Astrocyte (in vitro differentiated cells and primary cell): ENCODE data around the gene BROX. TPM values are rescaled to one million over a fixed set of nuclear protein-coding genes. Genes with fewer than 3 reads are reported as not detected.

ENCODE experiments used
- DNase-seq: peaks from one replicate; pipeline ENCODE4 v3.0.0-alpha.2; 2010; ENCODE audit warnings: low read depth
- FAIRE-seq: peaks from 2 replicates; lab custom pipeline; 2011; peaks lifted over from hg19 to GRCh38; lab: Jason Lieb, UNC
- H2AFZ ChIP-seq: 2 replicates; pipeline ENCODE4 v1.6.0; 2012; ENCODE audit warnings: low read depth, low read length, inconsistent platforms
- H3K27ac ChIP-seq: 2 replicates; pipeline ENCODE4 v1.5.1; 2011; ENCODE audit warnings: low read depth, low read length, inconsistent platforms
- H3K27me3 ChIP-seq: 2 replicates; pipeline ENCODE4 v1.6.0; 2011; ENCODE audit warnings: low read length, inconsistent platforms; ENCODE audit not compliant: insufficient read depth
- H3K36me3 ChIP-seq: 2 replicates; pipeline ENCODE4 v1.5.1; 2011; ENCODE audit warnings: low read length, inconsistent platforms; ENCODE audit not compliant: insufficient read depth
- H3K4me1 ChIP-seq: 2 replicates; pipeline ENCODE4 v1.5.1; 2011; ENCODE audit warnings: low read length, inconsistent platforms; ENCODE audit not compliant: insufficient read depth
- H3K4me2 ChIP-seq: 2 replicates; pipeline ENCODE4 v1.6.0; 2012; ENCODE audit warnings: low read length, inconsistent platforms
- H3K4me3 ChIP-seq: 2 replicates; pipeline ENCODE4 v1.5.1; 2011; ENCODE audit warnings: low read depth, mild to moderate bottlenecking, low read length, inconsistent platforms; ENCODE audit not compliant: insufficient read depth
- H3K79me2 ChIP-seq: 2 replicates; pipeline ENCODE4 v1.6.0; 2012; ENCODE audit warnings: mild to moderate bottlenecking, low read length, inconsistent platforms; ENCODE audit not compliant: insufficient read depth
- H3K9ac ChIP-seq: 2 replicates; pipeline ENCODE4 v1.6.0; 2012; ENCODE audit warnings: mild to moderate bottlenecking, low read length, inconsistent platforms
- H3K9me3 ChIP-seq: 2 replicates; pipeline ENCODE4 v1.5.1; 2012; ENCODE audit warnings: low read depth, mild to moderate bottlenecking, low read length, inconsistent platforms; ENCODE audit not compliant: insufficient read depth
- H4K20me1 ChIP-seq: 2 replicates; pipeline ENCODE4 v1.6.0; 2012; ENCODE audit warnings: low read length, inconsistent platforms; ENCODE audit not compliant: insufficient read depth
- H3K27ac Mint-ChIP-seq: one replicate; pipeline ENCODE4 v1.8.0; 2021; ENCODE audit warnings: mild to moderate bottlenecking, mixed read lengths; ENCODE audit not compliant: unreplicated experiment
- H3K27me3 Mint-ChIP-seq: one replicate; pipeline ENCODE4 v1.8.0; 2021; ENCODE audit warnings: low read depth, mixed read lengths; ENCODE audit not compliant: unreplicated experiment
- H3K36me3 Mint-ChIP-seq: one replicate; pipeline ENCODE4 v1.8.0; 2021; ENCODE audit warnings: low read depth, mixed read lengths; ENCODE audit not compliant: unreplicated experiment
- H3K4me1 Mint-ChIP-seq: one replicate; pipeline ENCODE4 v1.8.0; 2021; ENCODE audit warnings: low read depth, mixed read lengths; ENCODE audit not compliant: unreplicated experiment
- H3K4me3 Mint-ChIP-seq: one replicate; pipeline ENCODE4 v1.8.0; 2021; ENCODE audit warnings: mild to moderate bottlenecking, moderate library complexity, mixed read lengths; ENCODE audit not compliant: unreplicated experiment
- H3K9me3 Mint-ChIP-seq: one replicate; pipeline ENCODE4 v1.8.0; 2021; ENCODE audit warnings: mild to moderate bottlenecking, mixed read lengths; ENCODE audit not compliant: unreplicated experiment
- EZH2 ChIP-seq: IDR thresholded peaks from 2 replicates; pipeline ENCODE4 v1.6.1; 2012; ENCODE audit warnings: mild to moderate bottlenecking, low read length, inconsistent platforms; ENCODE audit not compliant: insufficient read depth
- total RNA-seq: library from RNA; stranded (reverse); gene quantifications from 2 replicates; pipeline ENCODE4 v1.2.1, GENCODE V29; 2021
- TF ChIP-seq, protein P1 (sequence below): IDR thresholded peaks from 2 replicates; pipeline ENCODE4 v1.5.1; 2011; ENCODE audit warnings: low read depth, mild to moderate bottlenecking, inconsistent platforms, low read length, moderate library complexity; ENCODE audit not compliant: insufficient read depth

Gene BROX
- total RNA-seq, 1 donor from 2014 or later = 49.5 TPM

DNA sequence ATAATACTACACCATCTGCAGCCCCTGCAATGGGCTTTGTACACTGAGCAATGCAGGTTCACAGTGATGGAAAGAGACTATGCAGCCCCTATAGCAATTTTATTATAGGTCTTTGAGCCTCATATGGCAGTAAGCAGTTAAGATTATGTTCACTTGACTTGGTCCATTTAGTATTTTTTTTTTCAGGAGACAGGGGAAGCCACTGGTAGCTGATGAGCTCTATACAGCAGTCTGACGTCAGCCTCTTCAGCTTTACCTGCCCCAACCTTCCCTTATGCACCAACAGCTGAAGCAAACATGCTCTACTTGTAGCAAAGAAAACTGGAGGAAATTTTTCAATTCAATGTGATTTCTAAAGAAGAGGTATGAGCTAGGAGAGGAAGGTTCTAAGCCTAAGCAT is 32.3 kb upstream of the BROX start:
- no peaks in the 10 kb centered on the region for H3K36me3 Mint-ChIP-seq
- no peak overlapping the region for H3K9ac ChIP-seq
- no peaks in the 10 kb centered on the region for H3K27me3 ChIP-seq
- no peaks in the 10 kb centered on the region for H3K4me1 ChIP-seq
- H3K4me3 Mint-ChIP-seq = no peak overlapping the region
- no peak overlapping the region for H3K4me3 ChIP-seq
- no peaks in the 10 kb centered on the region for H3K79me2 ChIP-seq
- no peak overlapping the region for H3K27ac Mint-ChIP-seq
- no peak for FAIRE-seq
- DNase-seq = no peak
- TF ChIP-seq, protein P1, sequence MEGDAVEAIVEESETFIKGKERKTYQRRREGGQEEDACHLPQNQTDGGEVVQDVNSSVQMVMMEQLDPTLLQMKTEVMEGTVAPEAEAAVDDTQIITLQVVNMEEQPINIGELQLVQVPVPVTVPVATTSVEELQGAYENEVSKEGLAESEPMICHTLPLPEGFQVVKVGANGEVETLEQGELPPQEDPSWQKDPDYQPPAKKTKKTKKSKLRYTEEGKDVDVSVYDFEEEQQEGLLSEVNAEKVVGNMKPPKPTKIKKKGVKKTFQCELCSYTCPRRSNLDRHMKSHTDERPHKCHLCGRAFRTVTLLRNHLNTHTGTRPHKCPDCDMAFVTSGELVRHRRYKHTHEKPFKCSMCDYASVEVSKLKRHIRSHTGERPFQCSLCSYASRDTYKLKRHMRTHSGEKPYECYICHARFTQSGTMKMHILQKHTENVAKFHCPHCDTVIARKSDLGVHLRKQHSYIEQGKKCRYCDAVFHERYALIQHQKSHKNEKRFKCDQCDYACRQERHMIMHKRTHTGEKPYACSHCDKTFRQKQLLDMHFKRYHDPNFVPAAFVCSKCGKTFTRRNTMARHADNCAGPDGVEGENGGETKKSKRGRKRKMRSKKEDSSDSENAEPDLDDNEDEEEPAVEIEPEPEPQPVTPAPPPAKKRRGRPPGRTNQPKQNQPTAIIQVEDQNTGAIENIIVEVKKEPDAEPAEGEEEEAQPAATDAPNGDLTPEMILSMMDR = no peak
- TF ChIP-seq EZH2 = no peak
- peaks cover 20% of the 10 kb centered on the region for H3K36me3 ChIP-seq
- no peaks in the 10 kb centered on the region for H3K4me1 Mint-ChIP-seq
- no peaks in the 10 kb centered on the region for H3K27me3 Mint-ChIP-seq
- no peak overlapping the region for H3K27ac ChIP-seq
- H2AFZ ChIP-seq = no peak overlapping the region
- no peak overlapping the region for H3K4me2 ChIP-seq
- H3K9me3 Mint-ChIP-seq = no peaks in the 10 kb centered on the region
- H4K20me1 ChIP-seq = no peaks in the 10 kb centered on the region
- H3K9me3 ChIP-seq = no peaks in the 10 kb centered on the region

DNA sequence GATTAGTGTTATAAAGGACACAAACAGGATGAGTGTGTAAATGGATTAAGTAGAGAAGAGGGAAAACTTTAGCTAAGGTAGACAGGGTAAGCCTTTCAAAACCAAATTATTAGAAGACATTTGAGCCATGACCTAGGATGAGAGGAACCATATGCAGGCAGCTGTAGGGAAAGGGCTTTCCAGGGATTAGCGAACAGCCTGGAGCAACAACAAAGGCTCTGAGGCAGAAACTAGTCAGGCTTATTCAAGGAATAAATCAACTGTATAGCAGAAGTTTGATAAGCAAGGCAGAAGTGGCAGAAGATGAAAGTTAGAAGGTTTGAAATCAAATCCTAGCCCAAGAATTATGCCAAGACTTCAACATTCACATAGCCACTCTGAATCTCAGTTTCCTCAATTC is 21.3 kb upstream of the BROX start:
- H3K4me1 ChIP-seq = no peaks in the 10 kb centered on the region
- H3K36me3 ChIP-seq = peaks cover 22% of the 10 kb centered on the region
- H3K4me1 Mint-ChIP-seq = no peaks in the 10 kb centered on the region
- H3K27ac ChIP-seq = no peak overlapping the region
- H3K9ac ChIP-seq = no peak overlapping the region
- FAIRE-seq (peak; percentile 29), DNase-seq (no peak)
- TF ChIP-seq, protein P1 = no peak
- no peak for TF ChIP-seq EZH2
- no peaks in the 10 kb centered on the region for H3K9me3 ChIP-seq
- H3K27me3 ChIP-seq = no peaks in the 10 kb centered on the region
- peaks cover 7% of the 10 kb centered on the region for H4K20me1 ChIP-seq
- H3K36me3 Mint-ChIP-seq = peaks cover 6% of the 10 kb centered on the region
- no peak overlapping the region for H3K4me3 Mint-ChIP-seq
- no peaks in the 10 kb centered on the region for H3K27me3 Mint-ChIP-seq
- no peak overlapping the region for H3K27ac Mint-ChIP-seq
- H2AFZ ChIP-seq = no peak overlapping the region
- no peak overlapping the region for H3K4me3 ChIP-seq
- H3K9me3 Mint-ChIP-seq = no peaks in the 10 kb centered on the region
- no peak overlapping the region for H3K4me2 ChIP-seq
- H3K79me2 ChIP-seq = peaks cover 16% of the 10 kb centered on the region

DNA sequence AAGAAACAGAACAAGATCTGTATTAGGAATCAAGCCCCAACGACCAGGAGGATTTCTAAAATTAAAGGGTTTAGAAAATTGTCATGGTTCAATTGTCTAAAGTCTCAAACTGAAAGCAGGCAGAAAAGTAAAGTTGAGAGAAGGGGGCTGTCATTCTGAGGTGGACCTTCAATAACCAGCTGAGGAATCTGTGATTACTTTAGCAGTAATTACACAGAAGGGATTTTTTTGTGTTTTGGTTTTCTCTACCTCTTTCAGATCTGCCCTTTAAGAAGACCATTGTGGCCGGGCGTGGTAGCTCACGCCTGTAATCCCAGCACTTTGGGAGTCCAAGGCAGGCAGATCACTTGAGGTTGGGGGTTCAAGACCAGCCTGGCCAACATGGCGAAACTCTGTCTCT is 17.4 kb upstream of the BROX start:
- no peak overlapping the region for H3K4me3 ChIP-seq
- peaks cover 14% of the 10 kb centered on the region for H3K36me3 ChIP-seq
- peaks cover 7% of the 10 kb centered on the region for H4K20me1 ChIP-seq
- no peak for TF ChIP-seq EZH2
- TF ChIP-seq, protein P1 = no peak
- H3K4me2 ChIP-seq = no peak overlapping the region
- H2AFZ ChIP-seq = no peak overlapping the region
- peaks cover 43% of the 10 kb centered on the region for H3K79me2 ChIP-seq
- no peak overlapping the region for H3K27ac ChIP-seq
- no peaks in the 10 kb centered on the region for H3K4me1 Mint-ChIP-seq
- H3K4me3 Mint-ChIP-seq = no peak overlapping the region
- peaks cover 5% of the 10 kb centered on the region for H3K36me3 Mint-ChIP-seq
- H3K9ac ChIP-seq = no peak overlapping the region
- DNase-seq = no peak
- no peak overlapping the region for H3K27ac Mint-ChIP-seq
- no peaks in the 10 kb centered on the region for H3K9me3 Mint-ChIP-seq
- H3K27me3 ChIP-seq = no peaks in the 10 kb centered on the region
- H3K9me3 ChIP-seq = no peaks in the 10 kb centered on the region
- H3K27me3 Mint-ChIP-seq = no peaks in the 10 kb centered on the region
- no peaks in the 10 kb centered on the region for H3K4me1 ChIP-seq
- no peak for FAIRE-seq
